GM21515 (cell line): ENCODE results near the gene PALB2.

Source experiments
- ATAC-seq: cut with Tn5 transposase; IDR thresholded peaks from one replicate; pipeline ENCODE4 v1.9.1; 2021; ENCODE audit not compliant: unreplicated experiment

Gene PALB2

GRCh38 chr16:23556881-23557778 lies 84.0 kb downstream of the PALB2 start, which contains the start of the genes EARS2 and UBFD1:
Gene EARS2, minus strand, starts transcription at chr16:23557350. Its CDS starts 7 bp downstream, at chr16:23557343.
Gene UBFD1, plus strand, starts transcription at chr16:23557727. Its CDS starts 16 bp downstream, at chr16:23557743.
- peak; percentile 92 for ATAC-seq

- ATAC-seq: no peak
Measured at GRCh38 chr16:23554536-23554935, 86.6 kb downstream of the PALB2 start.
